GM12875 (cell line): ENCODE measurements around the gene ACOT7.

Source experiments
- H3K4me3 ChIP-seq: one replicate; pipeline ENCODE4 v1.5.1; 2011; ENCODE audit warnings: low read depth, low read length, control low read depth
- CTCF ChIP-seq: IDR thresholded peaks from 2 replicates; pipeline ENCODE4 v1.5.1; 2011; ENCODE audit warnings: low read depth, mild to moderate bottlenecking, control low read depth, inconsistent platforms, low read length, moderate library complexity, borderline replicate concordance; ENCODE audit not compliant: insufficient read depth

The ACOT7 gene

GRCh38 chr1:6349254-6349943 lies 44.2 kb downstream of the ACOT7 start:
- no peak overlapping the region for H3K4me3 ChIP-seq

GRCh38 chr1:6348511-6349191 lies 44.9 kb downstream of the ACOT7 start:
- TF ChIP-seq CTCF = no peak
- no peak overlapping the region for H3K4me3 ChIP-seq

More at GRCh38 chr1:6349254-6349943, 44.2 kb downstream of the ACOT7 start:
- TF ChIP-seq CTCF = no peak

- TF ChIP-seq CTCF = peak; percentile 88
- H3K4me3 ChIP-seq = no peak overlapping the region
Observed at GRCh38 chr1:6347641-6348487, 45.7 kb downstream of the ACOT7 start.

- H3K4me3 ChIP-seq = no peak overlapping the region
Observed at GRCh38 chr1:6345460-6345859, 48.1 kb downstream of the ACOT7 start.

GRCh38 chr1:6345009-6345408 lies 48.6 kb downstream of the ACOT7 start:
- H3K4me3 ChIP-seq = no peak overlapping the region
- no peak for TF ChIP-seq CTCF

More at GRCh38 chr1:6345460-6345859, 48.1 kb downstream of the ACOT7 start:
- TF ChIP-seq CTCF = no peak

GRCh38 chr1:6343506-6344405 lies 49.8 kb downstream of the ACOT7 start:
- no peak overlapping the region for H3K4me3 ChIP-seq
- TF ChIP-seq CTCF = peak; percentile 84
